Measurements from ENCODE around the gene C11orf58.

DNA sequence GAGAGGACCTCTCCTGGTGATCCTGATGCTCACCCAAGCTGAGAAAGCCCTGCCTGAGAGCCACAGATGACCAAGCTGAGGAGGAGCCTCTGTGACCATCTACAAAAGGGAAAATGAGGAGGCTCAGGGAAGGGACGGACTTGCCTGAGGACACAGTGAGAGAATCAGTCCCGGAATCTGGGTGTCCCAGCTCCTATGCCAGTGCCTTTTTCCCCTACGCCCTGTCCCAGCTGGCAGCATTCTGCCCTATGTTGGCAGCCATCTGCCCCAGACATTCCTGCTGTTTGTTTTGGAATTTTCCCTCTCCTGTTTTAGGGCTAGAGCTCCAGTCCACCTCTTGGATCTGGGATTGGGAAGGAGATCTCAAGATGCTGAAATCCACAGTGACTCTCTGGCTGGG is 54.6 kb downstream of the C11orf58 start:
- TF ChIP-seq POLR2A (IDR thresholded peaks at IDR 0.05; ENCODE audit: low read depth, low read length): no peak
- no peak for TF ChIP-seq TAF1 (IDR thresholded peaks at IDR 0.05; ENCODE audit: borderline replicate concordance, low read depth, low read length)
- TF ChIP-seq POLR2AphosphoS5 (IDR thresholded peaks at IDR 0.05; ENCODE audit: low read depth, low read length): no peak
